NCI-H146 treated with DMSO at 0.1 percent for 48 hours (cell line): ENCODE results near the gene ZNF488.

Experiments used
- DNase-seq: peaks from one replicate; lab custom pipeline; 2025; ENCODE audit not compliant: unreplicated experiment; lab: John Stamatoyannopoulos, UW

The ZNF488 gene

DNA sequence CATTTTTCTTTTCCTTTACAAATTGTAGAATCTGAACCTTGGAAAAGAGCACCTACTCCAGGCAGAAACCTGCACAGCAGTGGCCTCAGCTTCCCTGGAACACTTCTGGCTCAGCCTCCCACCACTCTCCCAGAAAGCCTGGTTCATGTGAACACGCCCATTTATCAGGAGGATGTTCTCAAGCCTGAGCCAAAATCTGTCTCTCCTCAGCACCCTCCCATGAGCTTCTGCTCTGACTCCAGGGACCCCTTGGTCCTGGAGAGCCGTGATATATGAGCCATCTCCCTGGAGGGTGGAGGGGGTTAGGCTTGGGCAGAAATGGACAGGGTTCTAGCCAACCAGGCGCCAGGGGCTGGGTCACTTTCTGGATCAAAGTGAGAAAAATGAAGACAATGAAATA is 51.7 kb downstream of the ZNF488 start:
- DNase-seq: no peak

DNA sequence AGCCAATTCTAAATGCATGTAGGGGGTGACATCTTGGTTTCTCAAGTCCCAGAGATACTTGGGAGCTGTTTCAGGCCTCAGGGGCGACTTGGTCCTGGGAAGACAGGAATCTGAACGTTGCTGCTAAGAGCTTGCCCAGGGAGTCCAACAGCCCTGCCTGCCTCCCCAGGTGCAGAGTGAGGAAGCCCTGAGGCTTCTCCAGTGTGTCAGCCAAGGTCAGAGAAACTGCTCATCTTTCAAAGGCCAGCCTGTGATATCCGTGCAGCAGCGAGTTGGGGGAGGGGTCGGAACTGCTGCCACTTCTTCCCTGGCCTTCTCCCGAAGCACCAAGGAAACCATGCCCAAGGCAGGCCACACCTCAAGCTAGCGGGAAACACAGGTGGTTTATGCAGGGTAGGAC is 52.1 kb downstream of the ZNF488 start:
- DNase-seq: no peak

- DNase-seq: no peak
Observed at GRCh38 chr10:47331491-47331890, 52.6 kb downstream of the ZNF488 start.

GRCh38 chr10:47330804-47331203 is 53.3 kb downstream of the ZNF488 start:
- no peak for DNase-seq

DNA sequence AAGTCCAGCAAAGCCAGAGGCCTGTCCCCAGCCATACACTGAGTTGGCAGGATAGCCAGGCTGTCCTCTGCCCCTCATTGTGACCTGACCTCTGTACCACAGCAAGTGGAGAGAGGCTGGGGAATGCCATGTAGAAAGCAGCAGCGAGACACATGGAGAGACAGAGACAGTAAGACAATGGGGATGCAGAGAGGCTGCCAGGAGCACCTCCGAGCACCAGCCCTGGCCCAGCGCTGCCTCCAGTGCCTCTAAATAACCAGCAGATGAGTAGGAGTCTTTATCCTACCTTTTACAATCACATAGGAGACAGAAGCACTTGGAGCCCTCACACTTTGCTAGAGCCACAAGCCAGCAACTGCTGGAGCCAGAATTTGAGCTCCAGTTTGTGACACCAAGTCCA is 53.7 kb downstream of the ZNF488 start:
- DNase-seq: no peak

DNA sequence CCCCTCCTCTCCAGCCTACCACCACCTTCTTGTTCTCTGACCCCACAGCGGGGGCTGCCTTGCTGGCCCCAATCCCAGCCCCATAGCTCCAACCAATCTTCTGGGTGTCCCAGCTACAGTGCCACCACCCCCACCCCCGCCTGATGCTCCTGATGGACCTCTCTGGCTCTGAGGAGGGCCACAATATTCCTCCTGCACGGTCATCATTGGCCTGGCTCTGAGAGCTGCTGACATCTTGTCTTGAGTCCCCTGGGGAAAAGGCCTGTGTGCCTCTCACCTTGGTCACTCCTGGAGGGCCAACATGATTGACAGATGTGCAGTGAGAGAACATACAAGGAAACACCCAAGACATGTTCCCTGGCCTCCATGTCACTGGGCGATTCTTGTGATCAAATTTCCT is 54.2 kb downstream of the ZNF488 start:
- no peak for DNase-seq

GRCh38 chr10:47326927-47327330 is 57.2 kb downstream of the ZNF488 start:
- DNase-seq: no peak

DNA sequence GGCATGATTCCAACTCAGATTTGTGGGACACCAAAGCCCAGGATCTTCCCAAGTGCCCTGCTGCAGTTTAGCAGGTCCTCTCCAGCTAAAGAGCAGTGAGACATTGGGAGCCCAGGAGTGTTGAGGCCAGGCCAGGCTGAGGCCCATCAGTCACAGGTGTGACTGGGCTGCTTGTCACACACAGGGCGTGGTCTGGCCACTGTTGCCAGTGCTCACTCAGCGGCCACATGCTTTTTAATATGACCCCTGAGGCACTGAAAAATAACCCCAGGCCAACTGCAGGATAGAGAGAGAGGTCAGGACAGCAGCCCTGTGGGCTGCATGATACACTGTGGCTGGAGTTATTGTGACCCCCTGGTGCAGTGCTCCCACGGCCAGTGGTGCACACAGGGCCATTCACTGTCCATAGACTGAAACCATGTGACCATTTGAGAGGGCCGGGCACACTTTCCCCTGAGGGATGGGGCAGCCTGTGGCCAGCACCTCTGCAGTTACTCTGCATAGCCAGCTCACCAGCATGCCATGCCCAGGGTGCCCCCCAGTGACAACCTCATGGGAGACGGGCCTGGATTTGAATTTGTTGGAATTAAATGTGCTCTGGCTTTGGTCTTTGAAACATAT is 57.7 kb downstream of the ZNF488 start:
- DNase-seq: no peak

DNA sequence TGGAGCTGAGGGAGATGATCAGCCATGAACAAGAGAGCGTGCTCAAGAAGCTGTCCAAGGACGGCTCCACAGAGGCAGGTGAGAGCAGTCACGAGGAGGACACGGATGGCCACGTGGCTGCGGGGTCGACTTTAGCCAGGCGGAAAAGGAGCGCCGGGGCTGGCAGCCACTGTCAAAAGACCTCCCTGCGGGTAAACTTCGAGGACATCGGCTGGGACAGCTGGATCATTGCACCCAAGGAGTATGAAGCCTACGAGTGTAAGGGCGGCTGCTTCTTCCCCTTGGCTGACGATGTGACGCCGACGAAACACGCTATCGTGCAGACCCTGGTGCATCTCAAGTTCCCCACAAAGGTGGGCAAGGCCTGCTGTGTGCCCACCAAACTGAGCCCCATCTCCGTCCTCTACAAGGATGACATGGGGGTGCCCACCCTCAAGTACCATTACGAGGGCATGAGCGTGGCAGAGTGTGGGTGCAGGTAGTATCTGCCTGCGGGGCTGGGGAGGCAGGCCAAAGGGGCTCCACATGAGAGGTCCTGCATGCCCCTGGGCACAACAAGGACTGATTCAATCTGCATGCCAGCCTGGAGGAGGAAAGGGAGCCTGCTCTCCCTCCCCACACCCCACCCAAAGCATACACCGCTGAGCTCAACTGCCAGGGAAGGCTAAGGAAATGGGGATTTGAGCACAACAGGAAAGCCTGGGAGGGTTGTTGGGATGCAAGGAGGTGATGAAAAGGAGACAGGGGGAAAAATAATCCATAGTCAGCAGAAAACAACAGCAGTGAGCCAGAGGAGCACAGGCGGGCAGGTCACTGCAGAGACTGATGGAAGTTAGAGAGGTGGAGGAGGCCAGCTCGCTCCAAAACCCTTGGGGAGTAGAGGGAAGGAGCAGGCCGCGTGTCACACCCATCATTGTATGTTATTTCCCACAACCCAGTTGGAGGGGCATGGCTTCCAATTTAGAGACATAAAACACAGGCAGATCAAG is 58.5 kb downstream of the ZNF488 start:
- DNase-seq: no peak

DNA sequence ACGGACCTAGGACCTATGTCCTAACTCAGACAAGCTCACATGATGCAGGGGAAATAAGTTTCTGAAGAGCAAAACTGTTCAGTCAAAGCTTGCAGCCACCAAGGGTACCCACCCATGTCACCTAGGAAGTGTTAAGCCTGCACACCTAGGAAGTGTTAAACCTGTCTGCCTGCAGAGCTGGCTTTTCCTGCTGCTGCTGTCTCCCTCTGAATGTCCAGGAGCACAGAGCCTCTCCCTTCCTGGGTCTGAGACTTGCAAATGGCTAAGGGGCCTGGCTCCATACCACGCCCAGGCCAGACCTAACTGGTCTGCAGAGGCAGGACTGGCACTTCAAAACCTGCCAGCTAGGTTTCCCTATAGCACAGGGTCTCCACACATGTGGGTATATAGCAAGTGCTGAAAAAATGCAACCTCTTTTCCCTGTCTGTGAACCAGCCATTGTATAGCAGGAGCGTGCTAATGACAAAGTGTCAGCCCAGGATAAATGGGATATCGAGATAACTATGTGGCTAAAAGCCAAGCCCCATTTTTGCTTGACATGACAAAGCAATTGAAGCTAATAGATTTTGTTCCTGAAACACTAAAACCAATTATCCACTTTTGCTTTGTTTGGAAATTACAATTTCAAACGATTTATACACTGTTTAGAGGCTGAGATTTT is 60.3 kb downstream of the ZNF488 start:
- no peak for DNase-seq

DNA sequence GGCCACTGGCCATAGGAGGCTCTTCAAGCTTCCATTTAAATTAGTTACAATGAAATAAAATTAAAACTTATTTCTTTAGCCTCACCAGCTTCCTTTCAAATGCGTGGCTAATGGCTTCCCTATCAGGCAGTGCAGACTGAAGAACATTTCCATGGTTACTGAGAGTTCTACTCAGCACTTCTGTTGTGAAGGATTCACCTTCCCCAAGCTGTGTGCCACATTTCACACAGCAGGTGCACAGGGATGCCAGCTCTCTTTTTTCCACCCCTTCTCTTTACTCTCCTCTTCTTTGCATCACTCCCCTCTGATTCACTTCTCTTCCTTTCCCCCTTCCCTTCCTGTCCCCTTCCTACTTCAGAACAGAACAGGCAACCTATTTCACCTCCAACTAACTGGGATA is 61.0 kb downstream of the ZNF488 start:
- no peak for DNase-seq

DNA sequence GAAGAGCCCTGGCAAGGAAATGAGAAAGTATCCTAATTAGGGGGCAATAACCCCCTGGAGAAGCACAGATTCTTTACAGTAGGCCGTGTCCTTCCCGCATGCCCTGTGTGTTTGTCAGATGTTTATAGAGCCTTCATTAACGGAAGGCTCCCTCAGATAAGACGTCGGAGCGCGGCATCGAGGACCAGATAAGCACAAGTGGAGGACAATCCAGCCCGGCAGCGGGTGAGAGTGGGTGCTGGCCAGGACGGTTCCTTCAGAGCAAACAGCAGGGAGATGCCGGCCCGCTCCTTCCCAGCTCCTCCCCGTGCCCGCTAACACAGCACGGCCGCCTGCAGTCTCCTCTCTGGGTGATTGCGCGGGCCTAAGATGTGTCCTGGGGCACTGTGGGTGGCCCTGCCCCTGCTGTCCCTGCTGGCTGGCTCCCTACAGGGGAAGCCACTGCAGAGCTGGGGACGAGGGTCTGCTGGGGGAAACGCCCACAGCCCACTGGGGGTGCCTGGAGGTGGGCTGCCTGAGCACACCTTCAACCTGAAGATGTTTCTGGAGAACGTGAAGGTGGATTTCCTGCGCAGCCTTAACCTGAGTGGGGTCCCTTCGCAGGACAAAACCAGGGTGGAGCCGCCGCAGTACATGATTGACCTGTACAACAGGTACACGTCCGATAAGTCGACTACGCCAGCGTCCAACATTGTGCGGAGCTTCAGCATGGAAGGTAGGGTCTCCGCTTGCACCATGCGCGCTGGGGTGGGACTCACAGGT is 61.6 kb downstream of the ZNF488 start, which contains the start of gene GDF2:
Gene GDF2 (plus strand): TSS at position 155 of the 762 bp plus-strand sequence. CDS start 215 bp downstream, at position 370.
- no peak for DNase-seq

- DNase-seq: no peak
Observed at GRCh38 chr10:47321521-47322195, 62.4 kb downstream of the ZNF488 start.

DNA sequence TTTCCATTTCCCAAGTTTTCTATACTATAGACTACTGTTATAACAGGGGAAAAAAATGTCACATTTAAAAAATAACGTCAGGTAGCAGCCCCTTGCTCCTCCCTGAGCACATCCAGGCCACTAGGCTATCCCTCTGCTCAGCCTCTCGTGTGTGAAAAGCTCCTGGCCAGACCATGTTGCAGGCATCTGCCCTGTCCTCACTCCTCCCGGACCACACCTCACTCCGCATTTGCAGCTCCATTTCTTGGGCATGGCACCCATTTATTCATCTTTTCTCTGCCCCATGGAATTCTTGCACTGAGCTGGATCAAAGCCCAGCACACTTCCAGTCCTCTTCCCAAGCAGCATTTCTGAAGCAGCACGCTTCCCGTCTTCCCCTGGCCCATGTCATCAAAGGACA is 63.3 kb downstream of the ZNF488 start:
- DNase-seq: no peak

DNA sequence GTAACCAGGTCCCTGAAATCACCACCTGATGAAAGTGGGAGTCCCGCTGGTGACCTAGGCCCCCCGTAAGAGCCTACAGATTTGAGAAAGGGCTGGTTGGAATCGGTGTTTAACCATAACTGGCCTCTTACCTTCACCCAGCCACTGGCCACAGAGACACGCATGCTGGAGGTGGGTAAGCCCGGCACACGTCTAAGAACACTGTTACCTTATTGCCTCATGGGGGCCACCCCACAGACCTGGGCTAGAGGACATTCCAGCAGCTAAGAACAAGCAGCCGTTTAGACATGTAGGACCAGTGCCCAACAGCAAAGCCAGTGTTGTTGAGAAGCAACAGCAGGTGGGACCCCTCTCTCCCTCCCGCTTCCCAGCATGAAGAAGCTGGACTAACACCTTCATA is 64.3 kb downstream of the ZNF488 start:
- DNase-seq: no peak

DNA sequence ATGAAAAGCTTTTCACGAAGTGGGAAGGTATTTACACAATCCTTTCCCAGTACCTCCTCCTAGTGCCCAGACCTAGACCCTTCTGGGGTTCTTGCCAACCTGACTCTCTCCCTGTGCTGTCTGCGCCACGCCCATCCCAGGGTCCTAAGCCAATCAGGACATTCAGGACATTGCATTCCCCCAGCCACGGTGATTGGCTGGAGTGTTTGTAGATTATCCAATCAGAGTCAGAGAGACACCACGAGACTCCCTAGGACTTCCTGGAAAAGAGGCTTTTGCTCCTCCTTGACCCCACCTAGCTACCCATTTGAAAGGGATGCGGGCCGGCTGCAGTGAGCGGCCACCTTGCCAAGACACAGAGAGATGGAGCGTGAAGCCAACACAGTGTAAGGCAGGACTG is 65.4 kb downstream of the ZNF488 start:
- no peak for DNase-seq

GRCh38 chr10:47317251-47317650 is 66.8 kb downstream of the ZNF488 start:
- no peak for DNase-seq

DNA sequence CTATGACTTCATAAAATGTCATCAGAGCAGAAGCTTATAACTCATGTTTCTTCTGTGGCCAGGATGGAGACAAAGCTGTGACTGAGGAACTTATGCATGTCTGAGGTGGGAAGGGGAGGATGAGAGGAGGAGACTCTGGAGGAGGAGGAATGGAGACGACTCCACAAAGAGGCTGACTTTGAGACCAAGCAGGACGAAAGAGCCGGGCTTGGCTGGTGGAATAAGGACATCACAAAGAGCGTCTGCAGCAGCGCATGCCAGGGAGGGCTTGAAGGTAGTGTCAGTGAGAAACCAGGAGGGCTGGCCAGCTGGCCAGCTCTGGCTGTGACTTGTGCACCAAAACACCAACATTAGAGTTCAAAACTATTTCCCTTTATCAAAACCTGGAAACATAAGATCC is 68.0 kb downstream of the ZNF488 start:
- no peak for DNase-seq
